ENCODE measurements around the gene ZCWPW1. TPM values are rescaled to one million over a fixed set of nuclear protein-coding genes. Genes with fewer than 3 reads are reported as not detected.

The ZCWPW1 gene
- total and polyA plus RNA-seq, 2 experiments from 2014 or later, result 2.2 to 3.3 TPM

GRCh38 chr7:100467638-100468373 lies 39.3 kb upstream of the ZCWPW1 start:
- Histone ChIP-seq H3K27me3 (no peaks in the 10 kb centered on the region), H3K9me2 (replicated peaks; ENCODE audit: insufficient read depth) (no peaks in the 10 kb centered on the region), H3K4me3 (no peak overlapping the region), H2AFZ (no peak overlapping the region), H4K20me1 (ENCODE audit: insufficient read depth, poor library complexity, severe bottlenecking) (peaks cover 9% of the 10 kb centered on the region), H3K4me1 (ENCODE audit: insufficient read depth) (peaks cover 14% of the 10 kb centered on the region), H3K79me2 (no peaks in the 10 kb centered on the region), H3K4me2 (no peak overlapping the region), H3K9me3 (ENCODE audit: low read depth) (no peaks in the 10 kb centered on the region), H3K27ac (no peak overlapping the region), H3K36me3 (replicated peaks; ENCODE audit: insufficient read depth, low read depth) (no peaks in the 10 kb centered on the region)
- 89% methylated on average over 18 of the region's 22 CpGs for WGBS (ENCODE audit: low lambda C conversion rate, missing lambda C conversion rate)
- TF ChIP-seq EZH2 (IDR thresholded peaks at IDR 0.05; ENCODE audit: borderline replicate concordance) (no peak), CTCF (IDR thresholded peaks at IDR 0.05; ENCODE audit: poor library complexity) (no peak), EZH2phosphoT487 (IDR thresholded peaks at IDR 0.05; ENCODE audit: low read depth, severe bottlenecking, unreplicated experiment) (no peak)
- no peak for DNase-seq (ENCODE audit: low spot score)

GRCh38 chr7:100466653-100467605 lies 38.4 kb upstream of the ZCWPW1 start:
- TF ChIP-seq CTCF (IDR thresholded peaks at IDR 0.05; ENCODE audit: poor library complexity), result no peak
- Histone ChIP-seq H3K9me3 (ENCODE audit: low read depth) (no peaks in the 10 kb centered on the region), H3K36me3 (replicated peaks; ENCODE audit: insufficient read depth, low read depth) (no peaks in the 10 kb centered on the region), H4K20me1 (ENCODE audit: insufficient read depth, poor library complexity, severe bottlenecking) (peaks cover 9% of the 10 kb centered on the region), H2AFZ (no peak overlapping the region), H3K9me2 (replicated peaks; ENCODE audit: insufficient read depth) (no peaks in the 10 kb centered on the region), H3K79me2 (no peaks in the 10 kb centered on the region), H3K27ac (no peak overlapping the region), H3K4me3 (no peak overlapping the region), H3K4me2 (no peak overlapping the region), H3K27me3 (no peaks in the 10 kb centered on the region), H3K4me1 (ENCODE audit: insufficient read depth) (peaks cover 14% of the 10 kb centered on the region)
- DNase-seq (ENCODE audit: low spot score), result no peak
- 95% methylated on average over 24 of the region's 32 CpGs for WGBS (ENCODE audit: low lambda C conversion rate, missing lambda C conversion rate)

- Histone ChIP-seq H3K4me3 (no peak overlapping the region), H2AFZ (no peak overlapping the region)
- DNase-seq (ENCODE audit: low spot score), result peak; percentile 83
Observed at GRCh38 chr7:100465702-100466311, 37.3 kb upstream of the ZCWPW1 start.

More at GRCh38 chr7:100465702-100466311, 37.3 kb upstream of the ZCWPW1 start:
- Histone ChIP-seq H3K4me2 (peak overlapping the region; percentile 52), H3K79me2 (no peaks in the 10 kb centered on the region), H3K27ac (no peak overlapping the region), H3K27me3 (no peaks in the 10 kb centered on the region), H3K4me1 (ENCODE audit: insufficient read depth) (peaks cover 14% of the 10 kb centered on the region), H3K36me3 (replicated peaks; ENCODE audit: insufficient read depth, low read depth) (no peaks in the 10 kb centered on the region), H3K9me3 (ENCODE audit: low read depth) (no peaks in the 10 kb centered on the region), H3K9me2 (replicated peaks; ENCODE audit: insufficient read depth) (no peaks in the 10 kb centered on the region), H4K20me1 (ENCODE audit: insufficient read depth, poor library complexity, severe bottlenecking) (peaks cover 9% of the 10 kb centered on the region)
- TF ChIP-seq EZH2phosphoT487 (IDR thresholded peaks at IDR 0.05; ENCODE audit: low read depth, severe bottlenecking, unreplicated experiment) (no peak), EZH2 (IDR thresholded peaks at IDR 0.05; ENCODE audit: borderline replicate concordance) (no peak), CTCF (IDR thresholded peaks at IDR 0.05; ENCODE audit: poor library complexity) (peak; percentile 64)
- WGBS (ENCODE audit: low lambda C conversion rate, missing lambda C conversion rate), result 30% methylated on average over 5 of the region's 17 CpGs
